Superior temporal gyrus (tissue), 1 donor: Measurements from ENCODE around the gene MINAR2.
A peak's percentile ranks its signal among the peaks of the same experiment; 100 is the strongest.

Experiments
- DNase-seq: peaks from one replicate; pipeline ENCODE4 v3.0.0-alpha.2; 2016; ENCODE audit errors: extremely low spot score

MINAR2 gene, protein sequence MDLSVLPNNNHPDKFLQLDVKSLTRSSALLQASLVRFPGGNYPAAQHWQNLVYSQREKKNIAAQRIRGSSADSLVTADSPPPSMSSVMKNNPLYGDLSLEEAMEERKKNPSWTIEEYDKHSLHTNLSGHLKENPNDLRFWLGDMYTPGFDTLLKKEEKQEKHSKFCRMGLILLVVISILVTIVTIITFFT

DNA sequence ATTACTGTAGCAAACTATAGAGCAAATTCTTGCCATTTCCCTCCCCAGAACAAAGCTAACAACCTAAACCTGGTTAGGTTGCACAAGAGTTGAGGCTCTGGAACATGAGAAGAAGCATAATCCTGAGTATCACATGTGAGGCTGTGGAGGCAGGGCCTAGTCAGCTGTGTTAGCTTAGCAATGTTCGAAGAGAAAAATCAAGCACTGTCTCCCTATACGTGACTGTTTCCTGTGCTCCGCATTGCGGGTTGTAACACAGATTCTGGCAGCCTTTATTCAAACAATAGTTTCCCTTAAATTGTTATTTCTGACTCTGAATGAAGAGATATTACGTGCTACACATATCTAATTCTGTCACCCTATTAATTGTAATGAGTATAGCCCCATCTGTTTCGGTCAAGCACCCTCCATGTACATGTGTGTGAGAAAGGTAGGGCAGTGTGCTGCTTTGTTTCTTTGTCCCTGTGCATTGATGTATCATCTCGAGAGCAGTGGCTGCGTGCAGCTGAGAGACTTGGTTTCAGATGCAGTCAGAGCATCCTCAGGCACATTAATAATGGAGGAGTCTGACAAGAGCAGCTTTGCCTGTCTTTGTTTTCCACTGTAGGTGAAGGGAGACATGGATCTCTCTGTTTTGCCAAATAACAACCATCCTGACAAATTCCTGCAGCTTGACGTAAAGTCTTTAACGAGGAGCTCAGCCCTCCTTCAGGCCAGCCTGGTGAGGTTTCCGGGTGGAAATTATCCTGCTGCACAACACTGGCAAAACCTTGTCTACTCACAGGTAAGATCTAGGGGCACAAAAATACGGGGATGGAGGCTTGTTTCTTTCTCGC is at the start of gene MINAR2:
TSS of gene MINAR2 (plus strand) at position 523 of the 836 bp plus-strand sequence. CDS start at position 620, 97 bp downstream.
- DNase-seq, result no peak

DNA sequence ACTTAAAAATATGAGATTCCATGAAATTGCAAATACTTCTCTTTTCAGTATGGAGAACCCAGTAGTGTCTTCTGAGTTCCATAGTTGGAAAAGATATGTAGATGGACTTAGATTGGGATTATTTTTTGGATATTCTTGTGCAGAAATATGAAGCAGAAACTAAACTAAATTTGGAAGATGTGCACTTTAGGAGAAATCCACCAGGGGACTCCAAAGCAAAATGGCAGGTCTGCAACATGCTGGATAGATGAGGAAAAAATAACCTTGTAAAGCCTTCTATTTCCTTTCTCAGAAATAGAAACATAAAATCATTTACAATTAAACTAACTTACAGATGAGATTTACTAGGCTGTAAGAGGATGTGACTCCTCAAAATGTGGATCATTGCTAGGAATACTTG is 49.2 kb upstream of the MINAR2 start:
- no peak for DNase-seq

DNA sequence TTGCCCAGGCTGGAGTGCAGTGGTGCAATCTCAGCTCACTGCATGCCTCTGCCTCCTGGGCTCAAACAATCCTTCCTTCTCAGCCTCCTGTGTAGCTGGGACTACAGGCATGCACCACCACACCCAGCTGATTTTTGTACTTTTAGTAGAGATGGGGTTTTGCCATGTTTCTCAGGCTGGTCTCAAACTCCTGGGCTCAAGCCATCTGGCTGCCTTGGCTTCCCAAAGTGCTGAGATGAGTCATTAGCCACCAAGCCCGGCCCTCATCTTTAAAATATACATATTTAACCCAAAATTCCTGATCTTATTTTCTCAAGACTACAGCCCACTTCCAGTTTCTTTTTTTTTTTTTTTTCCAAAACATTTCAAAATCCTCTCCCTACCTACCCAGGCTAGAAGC is 31.7 kb upstream of the MINAR2 start:
- no peak for DNase-seq

DNA sequence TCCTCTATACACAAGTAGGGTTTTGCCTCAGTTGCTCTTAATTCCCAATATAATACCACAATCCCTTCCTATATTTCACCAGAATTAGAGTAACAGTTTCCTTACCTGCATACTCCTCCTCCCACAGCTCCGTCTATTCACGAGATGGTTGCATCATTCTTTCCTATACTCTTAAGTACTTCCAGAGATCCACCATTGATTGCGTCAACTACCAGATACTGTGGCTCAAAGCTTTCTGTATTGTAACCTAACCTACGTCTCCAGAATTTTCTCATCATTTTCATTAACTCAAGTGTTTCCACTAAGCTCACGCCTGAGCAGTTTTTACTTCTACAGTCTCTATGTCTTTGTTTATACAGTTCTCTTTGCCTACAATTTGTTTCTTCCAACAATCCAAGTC is 31.2 kb upstream of the MINAR2 start:
- no peak for DNase-seq

DNA sequence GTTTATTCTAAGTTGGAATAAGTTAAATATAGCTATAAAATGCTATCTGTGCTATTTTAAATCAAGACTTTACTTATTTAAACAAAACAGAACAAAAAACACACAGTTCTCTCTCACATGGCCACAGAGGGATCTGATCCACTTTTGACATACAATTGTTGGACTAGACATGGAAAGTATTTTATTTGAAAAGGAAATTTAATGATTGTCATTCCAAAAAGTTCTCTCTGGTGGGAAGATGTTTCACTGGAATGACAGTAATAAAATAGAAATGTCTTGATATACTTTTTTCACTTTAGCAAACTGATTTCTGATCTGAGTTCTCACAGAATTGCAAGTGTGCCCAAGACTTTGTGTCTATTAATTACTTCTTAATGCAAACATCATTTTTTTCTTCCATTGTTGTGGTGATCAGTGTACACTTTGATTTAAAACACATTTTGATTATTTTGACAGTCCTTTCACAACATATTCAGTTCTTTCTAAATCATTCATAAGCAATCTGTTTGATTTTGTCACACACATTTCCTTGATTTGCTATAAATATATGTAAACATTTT is 30.1 kb upstream of the MINAR2 start:
- no peak for DNase-seq

DNA sequence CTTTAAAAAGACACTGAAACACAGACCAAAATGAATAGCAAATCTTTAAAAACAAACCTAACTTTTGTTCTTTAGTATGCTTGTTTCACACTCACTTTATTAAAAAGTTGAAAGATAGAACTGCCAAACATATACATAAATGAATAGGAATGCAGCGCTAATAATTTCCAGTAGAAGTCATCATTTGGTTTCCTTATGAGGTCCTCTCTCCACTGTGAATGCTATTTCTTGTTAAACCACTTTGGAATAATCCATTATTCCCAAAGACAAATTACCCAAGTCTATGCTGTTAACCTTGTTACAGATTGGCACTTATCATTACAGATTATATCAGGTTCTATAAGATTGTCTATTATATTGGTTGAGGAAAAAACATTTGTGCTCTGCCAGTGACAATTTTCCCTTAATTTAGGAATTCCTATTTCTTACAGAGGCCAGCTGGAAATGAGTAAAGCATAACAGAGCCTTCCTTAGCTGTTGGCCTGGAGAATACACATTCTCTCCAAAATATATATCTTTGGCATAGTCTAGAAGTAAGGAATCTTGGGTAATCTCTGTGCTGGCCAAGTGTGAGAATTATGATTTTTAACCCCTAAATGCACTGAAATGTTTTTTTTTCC is 29.3 kb upstream of the MINAR2 start:
- DNase-seq, result no peak

DNA sequence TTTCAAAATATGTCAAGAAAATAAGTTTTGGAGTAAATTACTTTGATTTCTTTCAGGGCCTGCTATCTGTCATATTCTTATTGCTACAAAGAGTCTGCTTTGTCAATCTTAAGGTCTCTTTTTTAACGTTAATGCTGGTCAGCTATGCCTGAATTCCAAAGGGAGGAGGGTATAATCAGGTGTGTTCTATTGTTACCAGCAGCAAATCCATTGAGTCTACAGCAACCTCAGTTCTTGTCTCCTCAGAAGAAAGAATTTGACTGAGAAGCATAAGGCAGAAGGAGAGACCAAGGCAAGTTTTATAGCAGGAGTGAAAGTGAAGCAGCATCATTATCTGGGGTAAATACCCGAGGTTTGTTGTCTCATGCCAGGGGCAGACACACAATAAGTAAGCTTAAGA is 23.7 kb upstream of the MINAR2 start:
- no peak for DNase-seq

DNA sequence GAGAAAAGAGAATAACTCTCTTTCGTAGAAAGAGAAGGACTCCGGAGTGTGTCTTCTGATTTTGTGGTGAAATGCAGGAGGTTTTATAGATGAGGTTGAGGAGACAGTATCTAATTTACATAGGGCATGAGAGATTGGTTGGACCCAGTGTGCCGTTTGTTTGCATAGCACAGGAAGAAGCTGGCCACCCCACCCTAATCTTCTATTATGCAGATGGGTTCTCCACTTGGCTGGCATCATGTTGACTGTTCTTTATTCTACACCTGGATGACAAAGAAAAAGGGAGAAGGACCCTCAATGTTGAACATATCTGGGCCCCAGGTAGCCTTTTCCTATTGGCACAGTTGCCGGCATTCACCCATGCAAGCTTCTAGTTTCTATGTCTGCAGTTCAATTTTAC is 23.2 kb upstream of the MINAR2 start:
- no peak for DNase-seq

DNA sequence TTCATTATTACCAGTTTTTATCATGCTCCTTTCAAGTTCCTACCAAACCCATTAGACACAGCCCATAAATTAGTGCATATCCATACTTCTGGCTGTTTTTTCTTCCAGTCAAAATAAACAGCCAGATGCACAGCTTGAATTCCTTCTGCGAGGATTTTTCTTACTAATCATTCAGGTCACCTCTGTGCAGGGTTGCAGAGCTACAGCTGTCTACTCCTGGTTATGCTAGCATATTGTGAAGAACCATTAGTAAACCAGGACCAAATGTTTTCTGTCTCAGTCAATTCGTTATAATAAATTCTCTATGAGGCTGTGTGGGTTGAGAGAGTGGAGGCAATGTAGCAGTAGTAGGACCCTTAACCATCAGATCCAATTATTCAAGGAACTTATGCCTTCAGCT is 8.1 kb upstream of the MINAR2 start:
- DNase-seq, result no peak

DNA sequence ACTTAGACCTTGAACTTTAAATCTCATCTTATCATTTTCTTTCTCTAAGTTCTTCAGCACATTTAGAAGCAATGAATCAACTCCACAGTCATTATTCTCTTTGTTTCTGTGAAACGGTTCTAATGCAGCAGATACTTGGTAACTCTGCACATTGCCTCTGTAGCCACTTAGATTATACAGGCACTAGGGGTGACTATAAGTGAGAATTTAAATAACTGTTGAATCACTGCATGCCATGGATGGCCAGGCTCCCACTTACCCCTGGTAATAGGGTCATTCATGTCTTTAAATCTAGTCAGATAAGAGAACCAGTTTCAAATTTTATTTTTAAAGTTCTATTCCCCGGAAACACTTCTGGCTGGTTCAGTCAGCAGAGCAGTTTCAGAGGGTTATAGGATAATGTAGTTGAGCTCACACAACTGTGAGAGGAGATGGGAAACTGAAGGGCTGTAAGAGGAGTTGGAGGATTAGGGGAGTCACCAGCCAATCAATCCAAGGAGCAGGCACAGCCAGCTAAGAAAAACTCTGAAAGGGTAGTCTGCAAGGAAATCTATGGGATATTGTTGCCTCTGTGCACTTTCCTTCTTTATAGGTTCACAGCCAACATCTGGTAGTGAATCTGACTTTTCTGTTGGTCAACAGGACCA is 4.2 kb upstream of the MINAR2 start:
- no peak for DNase-seq

DNA sequence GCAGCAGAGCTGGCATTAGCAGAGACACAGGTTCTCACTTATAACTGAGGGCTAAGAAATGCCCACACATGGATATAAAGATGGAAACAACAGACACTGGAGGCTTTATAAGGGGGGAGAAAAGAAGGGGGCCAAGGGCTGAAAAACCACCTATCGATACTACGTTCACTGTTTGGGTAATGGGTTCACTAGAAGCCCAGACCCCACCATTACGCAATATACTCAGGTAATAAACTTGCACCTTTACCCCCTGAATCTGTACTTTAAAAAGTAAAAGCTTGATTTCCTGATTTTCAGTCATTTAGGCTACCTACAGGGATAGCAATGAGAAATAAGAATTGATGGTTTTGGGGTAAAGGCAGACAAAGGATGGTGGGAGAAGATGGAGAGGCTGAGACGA is 1.9 kb upstream of the MINAR2 start:
- no peak for DNase-seq

DNA sequence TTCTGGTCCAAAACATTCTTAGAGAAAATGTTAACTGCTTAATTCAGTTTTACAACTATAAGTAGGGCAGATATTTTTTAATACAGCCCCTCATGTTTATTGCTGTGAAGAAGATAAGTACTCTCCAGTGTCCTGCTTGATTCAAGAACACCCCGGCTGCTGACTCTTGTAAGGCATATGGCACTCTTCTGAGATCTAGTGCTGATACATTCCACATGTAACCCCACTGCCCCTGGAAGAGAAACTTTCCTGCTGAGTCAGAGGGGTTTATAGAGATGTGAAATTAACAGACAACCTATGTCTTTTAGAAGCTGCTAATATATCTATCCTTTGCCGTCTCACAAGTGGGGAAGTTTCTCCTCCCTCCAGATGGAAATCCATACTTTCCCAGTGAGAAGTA is 1.0 kb upstream of the MINAR2 start:
- no peak for DNase-seq

DNA sequence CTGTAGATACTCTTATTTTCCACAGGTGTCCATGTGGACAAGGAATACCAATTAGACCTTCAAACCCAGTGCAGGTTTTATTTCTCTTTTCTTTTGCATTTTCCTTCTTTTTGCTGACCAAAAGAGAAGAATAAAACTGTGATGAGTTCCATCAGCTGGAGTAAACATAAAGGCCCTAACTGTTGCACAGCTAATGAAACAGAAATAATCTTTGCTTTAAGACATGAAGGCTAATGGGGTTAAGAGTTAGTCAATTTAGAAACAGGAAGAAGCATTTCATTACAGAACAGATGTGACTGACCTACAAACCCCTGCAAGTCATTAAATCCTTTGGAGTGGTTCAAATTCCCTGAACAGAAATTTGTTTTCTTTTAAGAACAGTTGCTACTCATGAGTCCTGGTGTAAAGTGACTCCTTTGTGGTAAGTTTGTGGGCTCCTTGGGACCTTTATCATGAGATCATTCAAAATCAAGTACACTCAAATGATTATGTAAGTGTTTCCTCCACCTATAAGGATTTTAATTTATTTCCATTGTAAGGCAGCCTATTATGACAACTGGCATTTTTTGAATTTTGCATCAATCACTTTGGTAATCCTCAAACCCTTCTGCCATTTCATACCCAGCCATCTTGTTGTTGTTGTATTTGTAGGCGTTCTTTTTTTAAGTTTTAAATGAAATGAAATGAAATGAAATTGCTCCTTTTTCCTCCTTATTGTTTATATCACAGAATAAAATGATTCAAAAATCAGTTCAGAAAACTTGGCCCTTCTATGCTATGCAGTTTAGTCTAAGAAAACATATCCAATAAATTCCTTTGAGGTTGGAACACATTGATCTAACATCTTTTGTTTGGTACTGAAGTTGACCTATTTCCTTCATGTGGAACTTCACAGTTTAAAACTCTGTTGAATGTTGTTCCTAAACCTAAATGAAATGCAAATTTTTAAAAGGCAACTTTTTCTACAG is 1.3 kb downstream of the MINAR2 start:
- DNase-seq, result no peak

DNA sequence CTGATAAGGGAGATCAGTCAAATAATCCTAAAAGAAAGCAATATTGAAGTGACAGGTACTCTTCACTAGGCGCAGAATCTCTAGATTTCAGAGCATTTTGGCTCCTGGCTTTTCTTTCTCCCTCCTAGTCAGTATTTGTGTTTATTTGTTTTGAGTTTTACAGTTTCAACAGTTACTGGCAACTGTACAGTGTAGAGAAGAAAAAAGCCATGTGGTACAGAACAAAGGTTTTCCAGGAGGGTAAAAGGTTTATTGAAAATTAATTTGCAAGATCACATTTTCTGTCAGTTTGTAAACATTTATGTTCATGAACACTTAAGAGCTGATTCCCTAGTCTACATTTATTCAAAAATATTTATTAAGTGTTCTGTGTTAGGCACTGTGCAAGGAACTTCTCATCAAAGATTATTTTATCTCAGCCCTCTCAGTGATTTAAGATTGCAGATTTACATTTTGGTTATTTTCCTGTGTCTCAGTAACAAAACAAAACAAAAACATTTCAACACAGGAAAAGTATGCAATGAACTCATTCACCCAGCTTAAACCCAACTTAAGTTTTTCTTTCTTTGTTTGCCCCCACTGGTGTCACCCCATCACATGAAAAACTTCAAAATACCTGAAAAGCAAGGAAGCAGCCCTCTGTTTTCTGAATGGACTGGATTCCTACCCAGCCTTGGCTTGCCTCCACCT is 12.9 kb downstream of the MINAR2 start:
- DNase-seq, result no peak

DNA sequence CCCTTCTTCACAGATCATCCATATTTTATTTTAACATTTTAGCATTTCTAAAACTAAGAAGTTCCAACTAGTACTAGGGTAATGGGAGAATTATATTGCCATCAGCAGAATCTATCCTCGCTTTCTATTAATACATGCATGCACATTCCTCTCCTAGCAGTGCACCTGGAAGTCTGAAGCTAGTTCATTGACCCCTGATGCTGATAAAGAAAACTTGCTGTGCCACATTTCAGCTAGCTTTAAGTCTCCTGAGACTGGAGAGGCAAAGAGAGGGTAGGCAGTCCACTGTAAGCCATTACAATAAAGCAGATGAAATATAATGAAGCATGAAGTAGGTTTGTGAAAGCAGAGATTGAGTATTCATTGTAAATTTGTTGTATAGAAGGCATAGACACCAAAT is 15.8 kb downstream of the MINAR2 start:
- DNase-seq, result no peak

DNA sequence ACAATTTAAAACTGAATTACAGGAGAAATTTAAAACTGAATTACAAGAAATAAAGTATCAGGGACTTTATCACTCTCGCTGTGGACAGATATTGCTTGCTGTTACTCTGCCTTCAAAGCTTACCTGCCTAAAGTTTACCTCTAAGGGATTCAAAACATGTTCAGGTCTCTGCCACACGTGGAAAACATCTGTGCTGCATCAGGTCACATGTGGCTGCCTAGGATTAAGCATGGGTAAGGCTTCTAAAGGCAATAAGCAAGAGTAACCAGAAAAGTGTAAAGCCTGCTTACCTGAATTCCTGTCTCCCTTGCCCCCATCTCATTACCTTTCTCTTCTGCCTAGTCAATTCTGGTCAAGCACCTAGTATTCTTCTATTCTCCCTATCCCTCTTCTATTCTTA is 18.9 kb downstream of the MINAR2 start:
- DNase-seq, result no peak

DNA sequence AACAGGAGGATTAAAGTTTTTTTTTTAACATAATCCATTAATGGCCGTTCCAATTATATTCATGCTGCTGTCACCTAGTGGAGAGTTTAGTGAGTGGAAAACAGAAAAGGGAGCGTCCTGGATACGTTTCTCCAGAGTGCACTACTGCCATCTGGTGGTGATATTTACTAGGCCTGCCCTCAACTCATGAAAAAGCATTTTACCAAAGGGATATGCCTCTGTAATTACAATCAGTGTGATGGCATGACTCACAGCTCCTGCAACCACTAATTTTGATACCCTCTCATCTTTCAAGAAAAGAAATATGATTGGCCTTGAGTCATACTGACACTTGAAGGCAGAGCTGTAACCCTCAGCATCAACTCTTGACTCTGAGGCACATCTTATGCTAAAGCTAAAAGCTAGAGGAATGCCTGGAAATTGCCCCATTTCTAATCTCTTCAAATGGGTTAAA is 20.1 kb downstream of the MINAR2 start:
- DNase-seq, result peak; percentile 99

DNA sequence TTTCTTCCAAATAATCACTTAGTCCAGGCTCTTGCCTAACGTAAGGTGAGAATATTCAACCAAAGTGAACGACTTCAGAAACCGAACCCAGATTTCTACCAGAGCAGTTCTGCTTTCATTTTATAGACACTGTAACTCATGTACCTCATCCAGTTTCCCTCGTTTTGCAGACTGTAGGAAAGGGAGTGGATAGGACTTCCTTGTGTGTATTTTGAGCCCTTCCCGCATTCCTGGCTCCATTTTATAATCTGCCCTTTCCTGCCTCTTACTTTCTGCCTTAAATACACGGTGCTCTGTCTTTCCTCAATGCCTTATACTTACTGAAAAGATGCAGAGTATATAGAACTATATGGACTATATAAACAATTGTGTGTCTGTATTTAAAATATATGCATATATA is 20.8 kb downstream of the MINAR2 start:
- no peak for DNase-seq

DNA sequence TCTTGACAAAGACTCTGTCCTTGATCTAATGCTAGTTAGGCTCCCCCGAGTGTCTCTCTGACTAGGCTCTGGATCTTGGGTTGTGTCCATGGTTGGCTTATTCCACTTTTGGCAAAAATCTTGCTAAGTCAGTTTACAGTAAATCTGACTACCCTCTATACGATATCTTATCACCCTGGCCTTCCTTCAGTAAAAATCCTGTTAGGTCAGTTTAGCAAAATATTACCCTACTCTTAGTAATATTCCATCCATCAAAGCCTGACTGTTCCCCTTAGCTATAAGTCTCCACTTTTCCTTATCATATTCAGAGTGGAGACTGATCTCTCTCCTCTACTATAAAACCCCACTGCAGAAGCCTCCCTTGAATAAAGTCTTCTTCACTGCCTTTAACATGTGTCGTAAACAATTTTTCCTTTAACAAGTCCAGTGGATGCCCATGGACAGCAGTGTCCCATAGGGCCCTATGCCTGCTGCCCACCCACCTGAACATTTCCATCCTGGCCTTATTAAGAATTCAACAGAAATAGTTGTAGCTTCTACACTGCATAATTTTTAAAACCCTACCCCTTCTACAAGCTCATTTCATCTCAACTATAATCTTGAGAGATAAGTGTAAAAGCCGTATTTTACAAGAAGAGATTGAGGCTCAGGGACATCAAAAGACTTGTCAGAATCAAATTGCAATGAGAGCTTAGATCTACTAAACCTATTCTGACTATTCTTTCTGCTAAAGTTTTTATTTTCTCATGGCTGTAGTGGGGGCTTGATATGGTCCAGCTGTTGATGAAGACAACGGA is 22.3 kb downstream of the MINAR2 start:
- DNase-seq, result no peak
